ENCODE results near the gene TCF3. TPM values are rescaled to one million over a fixed set of nuclear protein-coding genes. Genes with fewer than 3 reads are reported as not detected.

Gene TCF3
- polyA plus RNA-seq, 1 donor from 2014 or later, result 31.7 TPM

GRCh38 chr19:1673645-1674292, 21.4 kb upstream of the TCF3 start:
- Histone ChIP-seq H3K4me2 (ENCODE audit: low read length) (no peak overlapping the region), H3K79me2 (replicated peaks; ENCODE audit: insufficient read depth, low read length) (no peaks in the 10 kb centered on the region), H3F3A (ENCODE audit: insufficient read depth, low read length, poor library complexity, severe bottlenecking) (no peaks in the 10 kb centered on the region), H3K9ac (ENCODE audit: low read length) (no peak overlapping the region), H3K36me3 (ENCODE audit: insufficient read depth, low read length) (no peaks in the 10 kb centered on the region), H3K27ac (ENCODE audit: low read length) (no peak overlapping the region), H3K9me3 (ENCODE audit: low read length) (no peaks in the 10 kb centered on the region), H3K27me3 (ENCODE audit: insufficient read depth, low read depth, low read length) (peaks cover 59% of the 10 kb centered on the region), H3K4me3 (ENCODE audit: low read length) (no peak overlapping the region), H4K20me1 (ENCODE audit: insufficient read depth) (no peaks in the 10 kb centered on the region), H3K9me2 (ENCODE audit: insufficient read depth, low read length) (no peaks in the 10 kb centered on the region), H2AFZ (ENCODE audit: low read depth, low read length) (no peak overlapping the region)
- TF ChIP-seq REST (IDR thresholded peaks at IDR 0.05; ENCODE audit: borderline replicate concordance) (no peak), POLR2AphosphoS5 (IDR thresholded peaks at IDR 0.05) (no peak), RAD21 (conservative IDR thresholded peaks at IDR 0.05) (no peak), TAF1 (IDR thresholded peaks at IDR 0.05; ENCODE audit: low read depth) (no peak), SMC3 (conservative IDR thresholded peaks at IDR 0.05; ENCODE audit: poor library complexity) (no peak), EP300 (conservative IDR thresholded peaks at IDR 0.05; ENCODE audit: poor library complexity, severe bottlenecking) (no peak), EZH2 (IDR thresholded peaks at IDR 0.05; ENCODE audit: borderline replicate concordance, insufficient read depth, low read length, poor library complexity, severe bottlenecking) (no peak), CTCF (IDR thresholded peaks at IDR 0.05; ENCODE audit: poor library complexity, severe bottlenecking) (no peak), MXI1 (conservative IDR thresholded peaks at IDR 0.05; ENCODE audit: poor library complexity, severe bottlenecking) (no peak)

GRCh38 chr19:1672769-1673644, 20.6 kb upstream of the TCF3 start:
- H3K36me3 ChIP-seq (ENCODE audit: insufficient read depth, low read length), result no peaks in the 10 kb centered on the region
- H3K9ac ChIP-seq (ENCODE audit: low read length), result no peak overlapping the region
- no peak overlapping the region for H3K4me2 ChIP-seq (ENCODE audit: low read length)
- H4K20me1 ChIP-seq (ENCODE audit: insufficient read depth), result no peaks in the 10 kb centered on the region
- H3K9me2 ChIP-seq (ENCODE audit: insufficient read depth, low read length), result no peaks in the 10 kb centered on the region
- no peaks in the 10 kb centered on the region for H3F3A ChIP-seq (ENCODE audit: insufficient read depth, low read length, poor library complexity, severe bottlenecking)
- H3K27ac ChIP-seq (ENCODE audit: low read length), result no peak overlapping the region
- no peak for TF ChIP-seq CTCF (IDR thresholded peaks at IDR 0.05; ENCODE audit: poor library complexity, severe bottlenecking)
- TF ChIP-seq REST (IDR thresholded peaks at IDR 0.05; ENCODE audit: borderline replicate concordance), result no peak
- no peak for TF ChIP-seq EP300 (conservative IDR thresholded peaks at IDR 0.05; ENCODE audit: poor library complexity, severe bottlenecking)
- no peak for TF ChIP-seq TAF1 (IDR thresholded peaks at IDR 0.05; ENCODE audit: low read depth)
- TF ChIP-seq SMC3 (conservative IDR thresholded peaks at IDR 0.05; ENCODE audit: poor library complexity), result no peak
- TF ChIP-seq MXI1 (conservative IDR thresholded peaks at IDR 0.05; ENCODE audit: poor library complexity, severe bottlenecking), result no peak
- no peak for TF ChIP-seq POLR2AphosphoS5 (IDR thresholded peaks at IDR 0.05)
- TF ChIP-seq EZH2 (IDR thresholded peaks at IDR 0.05; ENCODE audit: borderline replicate concordance, insufficient read depth, low read length, poor library complexity, severe bottlenecking), result no peak
- TF ChIP-seq RAD21 (conservative IDR thresholded peaks at IDR 0.05), result no peak
- peaks cover 66% of the 10 kb centered on the region for H3K27me3 ChIP-seq (ENCODE audit: insufficient read depth, low read depth, low read length)
- H3K4me3 ChIP-seq (ENCODE audit: low read length), result no peak overlapping the region
- no peaks in the 10 kb centered on the region for H3K9me3 ChIP-seq (ENCODE audit: low read length)
- no peaks in the 10 kb centered on the region for H3K79me2 ChIP-seq (replicated peaks; ENCODE audit: insufficient read depth, low read length)
- no peak overlapping the region for H2AFZ ChIP-seq (ENCODE audit: low read depth, low read length)
